ENCODE results near the gene PLIN1.

PLIN1 gene

DNA sequence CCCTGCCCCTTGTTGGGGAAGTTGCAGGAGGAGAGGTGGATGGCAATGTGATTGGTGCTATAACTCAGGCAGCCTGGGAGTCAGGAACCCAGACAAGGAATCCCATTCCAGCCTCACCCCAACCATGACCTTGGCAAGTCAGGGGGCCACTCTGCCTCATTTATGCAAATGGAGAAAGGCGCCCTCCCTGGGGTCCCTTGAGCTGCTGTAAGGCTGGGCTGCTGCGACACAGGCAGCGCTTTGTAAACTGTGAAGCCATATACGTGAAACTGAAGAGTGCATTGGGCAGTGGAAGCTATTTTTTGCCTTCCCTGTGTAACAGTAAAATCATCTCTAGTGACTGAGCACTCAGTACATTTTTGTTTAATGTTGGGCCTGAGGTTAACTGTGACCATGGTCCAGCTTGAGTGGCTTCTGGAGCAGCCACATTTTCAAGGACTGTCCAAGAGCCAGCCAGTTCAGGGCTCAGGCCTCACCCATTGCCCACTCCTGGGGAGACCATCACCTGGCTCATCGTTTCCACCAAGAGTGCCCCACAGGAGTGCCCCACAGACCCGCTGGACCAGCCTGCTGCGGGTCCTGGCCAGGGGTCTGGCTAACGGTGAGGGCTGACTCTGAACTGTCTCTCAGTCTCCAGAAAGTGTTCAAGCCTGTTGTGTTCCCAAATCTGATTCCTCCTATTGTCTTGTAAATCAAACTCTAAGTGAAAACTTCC lies 51.8 kb downstream of the PLIN1 start:
- Histone ChIP-seq H3K4me3 (ENCODE audit: low read depth, low read length) (no peak overlapping the region), H3K27ac (ENCODE audit: low read depth, low read length) (no peak overlapping the region), H3K27me3 (ENCODE audit: insufficient read depth, low read length) (no peaks in the 10 kb centered on the region), H3K36me3 (ENCODE audit: insufficient read depth, low read length) (peaks cover 57% of the 10 kb centered on the region), H2AFZ (ENCODE audit: low read length, unreplicated experiment) (no peak overlapping the region), H3K4me1 (ENCODE audit: control insufficient read depth, insufficient read depth, low read length, unreplicated experiment) (no peaks in the 10 kb centered on the region), H3K79me2 (ENCODE audit: control insufficient read depth, insufficient read depth, low read length, unreplicated experiment) (no peaks in the 10 kb centered on the region)

- no peak overlapping the region for H3K4me3 ChIP-seq (ENCODE audit: low read depth, low read length)
- no peaks in the 10 kb centered on the region for H3K27me3 ChIP-seq (ENCODE audit: insufficient read depth, low read length)
- no peaks in the 10 kb centered on the region for H3K4me1 ChIP-seq (ENCODE audit: control insufficient read depth, insufficient read depth, low read length, unreplicated experiment)
- H2AFZ ChIP-seq (ENCODE audit: low read length, unreplicated experiment), result no peak overlapping the region
- no peak overlapping the region for H3K27ac ChIP-seq (ENCODE audit: low read depth, low read length)
- peaks cover 46% of the 10 kb centered on the region for H3K36me3 ChIP-seq (ENCODE audit: insufficient read depth, low read length)
- H3K79me2 ChIP-seq (ENCODE audit: control insufficient read depth, insufficient read depth, low read length, unreplicated experiment), result no peaks in the 10 kb centered on the region
These were observed 53.5 kb downstream of the PLIN1 start for GRCh38 chr15:89625716-89626115.

DNA sequence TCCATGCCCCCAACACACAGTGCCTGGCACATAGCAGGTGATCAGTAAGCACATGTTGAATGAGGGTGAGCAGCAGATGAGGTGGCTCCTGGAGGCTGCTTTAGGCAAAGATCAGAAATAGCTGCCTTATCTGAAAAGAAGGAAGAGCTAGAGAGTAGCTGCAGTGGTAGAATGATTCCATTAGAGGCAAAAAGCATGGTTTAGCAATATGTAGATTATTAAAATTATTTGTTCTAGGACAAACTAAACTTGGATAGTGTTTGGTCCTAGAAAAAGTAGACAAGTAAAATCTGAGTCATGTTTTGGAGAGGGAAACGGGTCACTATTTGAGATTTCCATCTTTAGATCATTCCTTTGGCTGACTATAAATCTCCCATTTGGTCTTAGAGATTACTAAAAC lies 56.0 kb downstream of the PLIN1 start:
- Histone ChIP-seq H3K27ac (ENCODE audit: low read depth, low read length) (no peak overlapping the region), H3K36me3 (ENCODE audit: insufficient read depth, low read length) (peaks cover 42% of the 10 kb centered on the region), H3K79me2 (ENCODE audit: control insufficient read depth, insufficient read depth, low read length, unreplicated experiment) (no peaks in the 10 kb centered on the region), H3K4me3 (ENCODE audit: low read depth, low read length) (no peak overlapping the region), H3K4me1 (ENCODE audit: control insufficient read depth, insufficient read depth, low read length, unreplicated experiment) (no peaks in the 10 kb centered on the region), H3K27me3 (ENCODE audit: insufficient read depth, low read length) (no peaks in the 10 kb centered on the region), H2AFZ (ENCODE audit: low read length, unreplicated experiment) (no peak overlapping the region)

GRCh38 chr15:89621547-89621946 lies 57.6 kb downstream of the PLIN1 start:
- Histone ChIP-seq H2AFZ (ENCODE audit: low read length, unreplicated experiment) (no peak overlapping the region), H3K27me3 (ENCODE audit: insufficient read depth, low read length) (no peaks in the 10 kb centered on the region), H3K4me1 (ENCODE audit: control insufficient read depth, insufficient read depth, low read length, unreplicated experiment) (no peaks in the 10 kb centered on the region), H3K36me3 (ENCODE audit: insufficient read depth, low read length) (peaks cover 37% of the 10 kb centered on the region), H3K27ac (ENCODE audit: low read depth, low read length) (no peak overlapping the region), H3K79me2 (ENCODE audit: control insufficient read depth, insufficient read depth, low read length, unreplicated experiment) (no peaks in the 10 kb centered on the region), H3K4me3 (ENCODE audit: low read depth, low read length) (no peak overlapping the region)

DNA sequence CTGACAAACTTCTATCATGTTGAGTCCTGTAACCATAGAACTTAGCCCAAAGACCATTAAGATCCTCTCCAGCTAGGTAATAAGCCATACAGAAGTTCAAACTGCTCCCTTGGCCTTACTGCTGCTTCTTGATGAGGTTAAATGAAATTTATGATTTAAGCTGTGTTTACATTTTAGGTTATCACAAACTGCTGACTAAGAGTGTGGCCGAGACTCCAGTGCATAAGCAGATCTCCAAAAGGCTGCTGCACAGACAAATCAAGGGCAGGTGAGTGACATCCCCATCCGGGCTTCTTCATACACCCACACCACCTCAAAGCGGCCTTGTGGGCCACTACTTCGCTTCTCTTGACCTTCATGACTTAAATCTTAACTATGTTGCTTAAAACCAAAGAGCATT lies 62.9 kb downstream of the PLIN1 start:
- peaks cover 10% of the 10 kb centered on the region for H3K79me2 ChIP-seq (ENCODE audit: control insufficient read depth, insufficient read depth, low read length, unreplicated experiment)
- H3K4me3 ChIP-seq (ENCODE audit: low read depth, low read length), result no peak overlapping the region
- H2AFZ ChIP-seq (ENCODE audit: low read length, unreplicated experiment), result no peak overlapping the region
- H3K4me1 ChIP-seq (ENCODE audit: control insufficient read depth, insufficient read depth, low read length, unreplicated experiment), result no peaks in the 10 kb centered on the region
- no peak overlapping the region for H3K27ac ChIP-seq (ENCODE audit: low read depth, low read length)
- H3K36me3 ChIP-seq (ENCODE audit: insufficient read depth, low read length), result peaks cover 44% of the 10 kb centered on the region
- no peaks in the 10 kb centered on the region for H3K27me3 ChIP-seq (ENCODE audit: insufficient read depth, low read length)

DNA sequence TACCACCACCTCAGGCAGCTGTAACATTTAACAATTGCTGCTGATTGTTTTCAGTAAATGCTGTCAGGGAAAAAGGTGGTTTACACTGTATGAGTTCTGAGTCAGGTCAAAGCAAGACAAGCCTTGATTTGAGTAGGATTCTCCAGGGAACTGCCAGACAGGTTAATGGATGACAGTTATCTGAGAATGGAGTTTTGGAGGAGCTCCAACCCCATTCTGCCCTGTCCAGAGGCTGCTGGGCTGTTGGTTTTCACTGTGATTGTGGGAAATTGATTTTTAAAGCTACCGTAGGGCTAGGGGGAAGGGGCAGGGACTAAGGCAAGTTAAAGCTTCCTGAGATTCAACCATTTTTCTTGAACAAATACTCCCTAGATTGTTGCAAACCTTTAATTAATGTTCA lies 64.0 kb downstream of the PLIN1 start:
- Histone ChIP-seq H3K27me3 (ENCODE audit: insufficient read depth, low read length) (no peaks in the 10 kb centered on the region), H2AFZ (ENCODE audit: low read length, unreplicated experiment) (no peak overlapping the region), H3K36me3 (ENCODE audit: insufficient read depth, low read length) (peaks cover 51% of the 10 kb centered on the region), H3K4me1 (ENCODE audit: control insufficient read depth, insufficient read depth, low read length, unreplicated experiment) (no peaks in the 10 kb centered on the region), H3K4me3 (ENCODE audit: low read depth, low read length) (no peak overlapping the region), H3K79me2 (ENCODE audit: control insufficient read depth, insufficient read depth, low read length, unreplicated experiment) (peaks cover 10% of the 10 kb centered on the region), H3K27ac (ENCODE audit: low read depth, low read length) (no peak overlapping the region)

Measured in ACC112 (cell line).